Tibial nerve (tissue), 4 donors: ENCODE results near the gene DLGAP1.

ENCODE experiments used
- EP300 ChIP-seq, 2 donors: sonication (generic); formaldehyde crosslinking; IDR thresholded peaks; one replicate each; pipeline ENCODE4 v1.6.1; 2017; ENCODE audit warnings: antibody characterized with exemption in 2 of 2, mild to moderate bottlenecking in 1 of 2
- POLR2A ChIP-seq, 2 donors: fragments of 450-650 bp; IDR thresholded peaks; one replicate each; pipeline ENCODE4 v1.6.1; 2017; ENCODE audit warnings: antibody characterized with exemption in 2 of 2, mild to moderate bottlenecking in 2 of 2, moderate library complexity in 2 of 2
- TF ChIP-seq, protein P1 (sequence below), 5 experiments: fragments of 200-600 bp in 3 of 5; fragments of 450-650 bp in 2 of 5; sonication (generic) in 3 of 5; IDR thresholded peaks; one replicate each; pipeline ENCODE4 v1.5.1; 2016 to 2019; ENCODE audit warnings: antibody characterized with exemption in 5 of 5, mild to moderate bottlenecking in 3 of 5, moderate library complexity in 2 of 5

GRCh38 chr18:3455090-3455635 lies 999.9 kb downstream of the DLGAP1 start:
- TF ChIP-seq POLR2A (IDR thresholded peaks at IDR 0.05) (no peak), EP300 (IDR thresholded peaks at IDR 0.05) (no peak)
- TF ChIP-seq, protein P1, sequence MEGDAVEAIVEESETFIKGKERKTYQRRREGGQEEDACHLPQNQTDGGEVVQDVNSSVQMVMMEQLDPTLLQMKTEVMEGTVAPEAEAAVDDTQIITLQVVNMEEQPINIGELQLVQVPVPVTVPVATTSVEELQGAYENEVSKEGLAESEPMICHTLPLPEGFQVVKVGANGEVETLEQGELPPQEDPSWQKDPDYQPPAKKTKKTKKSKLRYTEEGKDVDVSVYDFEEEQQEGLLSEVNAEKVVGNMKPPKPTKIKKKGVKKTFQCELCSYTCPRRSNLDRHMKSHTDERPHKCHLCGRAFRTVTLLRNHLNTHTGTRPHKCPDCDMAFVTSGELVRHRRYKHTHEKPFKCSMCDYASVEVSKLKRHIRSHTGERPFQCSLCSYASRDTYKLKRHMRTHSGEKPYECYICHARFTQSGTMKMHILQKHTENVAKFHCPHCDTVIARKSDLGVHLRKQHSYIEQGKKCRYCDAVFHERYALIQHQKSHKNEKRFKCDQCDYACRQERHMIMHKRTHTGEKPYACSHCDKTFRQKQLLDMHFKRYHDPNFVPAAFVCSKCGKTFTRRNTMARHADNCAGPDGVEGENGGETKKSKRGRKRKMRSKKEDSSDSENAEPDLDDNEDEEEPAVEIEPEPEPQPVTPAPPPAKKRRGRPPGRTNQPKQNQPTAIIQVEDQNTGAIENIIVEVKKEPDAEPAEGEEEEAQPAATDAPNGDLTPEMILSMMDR (IDR thresholded peaks at IDR 0.05) = no peak
